Stimulated activated CD8-positive, alpha-beta memory T cell treated with anti-CD3 and anti-CD28 coated beads, Interleukin-7, amount 100 ng/mL, for 24 hours (primary cell): ENCODE data around the gene FUCA1.
A peak's percentile ranks its signal among the peaks of the same experiment; 100 is the strongest.
"Not testable (repeated sequence)": the region's sequence is repeated elsewhere in the genome, so short reads cannot be mapped to it uniquely, and the experiment has no call there.

Source experiments
- DNase-seq: peaks from one replicate; pipeline ENCODE4 v3.0.0-alpha.2; 2020; ENCODE audit warnings: low read depth

The FUCA1 gene

DNA sequence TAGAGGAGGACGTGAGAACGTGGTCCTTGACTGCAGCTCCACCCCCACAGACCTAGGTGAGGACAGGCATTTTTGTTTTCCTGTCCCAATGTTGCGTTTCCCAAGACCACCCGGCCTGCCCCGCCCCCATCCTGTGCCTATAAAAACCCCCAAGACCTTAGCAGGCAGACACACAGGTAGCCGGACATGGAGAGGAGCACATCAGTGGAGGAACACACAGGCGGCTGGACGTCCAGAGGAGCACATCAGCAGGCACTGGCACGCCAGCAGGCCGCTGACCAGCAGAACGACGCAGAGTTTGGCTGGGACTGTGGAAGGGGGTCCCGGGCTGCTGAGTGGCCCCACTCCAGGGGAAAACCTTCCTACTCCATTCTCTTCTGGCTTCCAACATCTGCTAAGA is 30.2 kb downstream of the FUCA1 start:
- no peak for DNase-seq

DNA sequence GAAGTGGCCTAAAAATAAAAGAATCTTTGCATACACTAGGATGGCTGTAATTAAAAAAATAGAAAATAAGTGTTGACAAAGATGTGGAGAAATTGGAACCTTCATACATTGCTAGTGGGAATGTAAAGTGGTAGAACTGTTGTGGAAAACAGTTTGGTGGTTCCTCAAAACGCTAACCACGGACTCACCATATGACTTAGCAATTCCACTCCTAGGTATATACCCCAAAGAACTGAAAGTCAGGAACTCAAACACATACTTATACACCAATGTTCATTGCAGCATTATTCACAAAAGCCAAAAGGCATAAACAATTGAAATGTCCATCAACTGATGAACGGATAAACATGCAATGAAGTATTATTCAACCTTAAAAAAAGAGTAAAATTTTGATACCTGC is 32.1 kb downstream of the FUCA1 start:
- no peak for DNase-seq

DNA sequence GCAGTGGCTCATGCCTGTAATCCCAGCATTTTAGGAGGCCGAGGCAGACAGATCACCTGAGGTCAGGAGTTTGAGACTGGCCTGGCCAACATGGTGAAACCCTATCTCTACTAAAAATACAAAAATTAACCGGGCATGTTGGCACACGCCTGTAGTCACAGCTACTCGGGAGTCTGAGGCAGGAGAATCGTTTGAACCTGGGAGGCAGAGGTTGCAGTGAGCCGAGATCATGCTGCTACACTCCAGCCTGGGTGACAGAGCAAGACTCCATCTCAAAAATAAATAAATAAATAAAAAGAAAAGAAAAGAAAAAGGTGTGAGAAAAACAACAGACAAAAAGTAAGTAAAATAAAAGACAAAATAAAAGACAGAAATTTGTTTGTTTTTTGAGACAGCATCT is 33.9 kb downstream of the FUCA1 start:
- DNase-seq, result not testable (repeated sequence)

DNA sequence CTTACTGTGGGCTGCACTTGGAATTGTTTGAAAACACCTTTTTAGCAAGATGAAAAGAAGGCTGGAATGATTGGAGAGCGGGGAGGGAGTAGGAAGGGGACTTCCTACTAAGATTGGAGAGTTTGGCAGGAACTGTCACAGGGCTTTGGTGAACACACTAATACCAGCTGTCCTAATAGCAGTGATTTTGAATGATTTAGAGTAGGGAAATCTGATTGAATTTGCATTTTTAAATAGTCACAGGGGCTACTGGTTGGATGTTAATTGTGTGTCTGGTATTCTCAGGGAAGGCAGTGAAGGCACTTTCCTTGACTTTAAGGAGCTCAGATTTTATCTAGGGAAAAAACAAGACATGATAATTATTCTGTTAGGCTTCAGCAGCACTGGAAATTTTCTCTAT is 40.4 kb downstream of the FUCA1 start:
- DNase-seq, result no peak

DNA sequence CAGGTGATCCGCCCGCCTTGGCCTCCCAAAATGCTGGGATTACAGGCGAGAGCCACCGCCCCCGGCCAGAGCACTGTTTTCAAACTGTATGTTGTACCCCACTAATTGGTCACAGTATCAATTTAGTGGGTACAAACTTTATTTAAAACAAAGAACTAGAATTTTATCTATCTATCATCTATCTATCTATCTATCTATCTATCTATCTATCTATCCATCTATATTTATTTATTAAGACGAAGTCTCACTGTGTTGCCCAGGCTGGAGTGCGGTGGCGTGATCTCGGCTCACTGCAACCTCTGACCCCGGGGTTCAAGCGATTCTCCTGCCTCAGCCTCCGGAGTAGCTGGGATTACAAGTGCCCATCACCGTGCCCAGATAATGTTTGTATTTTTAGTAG is 41.5 kb downstream of the FUCA1 start:
- not testable (repeated sequence) for DNase-seq

DNA sequence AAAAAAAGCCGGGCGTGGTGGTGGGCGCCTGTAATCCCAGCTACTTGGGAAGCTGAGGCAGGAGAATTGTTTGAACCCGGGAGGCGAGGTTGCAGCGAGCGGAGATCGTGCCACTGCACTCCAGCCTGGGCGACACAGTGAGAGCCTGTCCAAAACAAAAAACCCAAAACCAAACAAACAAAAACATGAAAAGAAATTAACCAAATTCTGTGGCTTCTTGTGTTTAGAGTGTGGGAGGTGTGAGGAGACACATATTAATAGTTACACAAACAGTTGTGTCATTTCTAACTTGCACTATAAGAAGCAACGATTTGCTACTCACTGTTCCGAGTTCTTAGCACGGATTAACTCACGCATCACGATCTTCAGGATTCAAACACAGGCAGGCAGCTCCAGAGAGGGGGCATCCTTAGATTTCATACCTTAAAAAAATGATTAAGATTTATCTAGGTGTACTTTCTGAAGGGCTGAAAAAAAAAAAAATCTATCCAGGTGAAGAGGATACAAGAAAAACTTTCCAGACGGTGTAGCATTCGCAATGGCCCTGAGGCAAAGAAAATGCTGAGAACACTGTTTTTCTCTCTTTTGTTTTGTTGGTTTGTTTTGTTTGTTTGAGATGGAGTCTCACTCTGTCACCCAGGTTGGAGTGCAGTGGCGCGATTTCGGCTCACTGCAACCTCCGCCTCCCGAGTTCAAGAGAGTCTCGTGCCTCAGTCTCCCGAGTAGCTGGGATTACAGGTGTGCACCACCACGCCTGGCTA is 42.1 kb downstream of the FUCA1 start:
- DNase-seq, result no peak

DNA sequence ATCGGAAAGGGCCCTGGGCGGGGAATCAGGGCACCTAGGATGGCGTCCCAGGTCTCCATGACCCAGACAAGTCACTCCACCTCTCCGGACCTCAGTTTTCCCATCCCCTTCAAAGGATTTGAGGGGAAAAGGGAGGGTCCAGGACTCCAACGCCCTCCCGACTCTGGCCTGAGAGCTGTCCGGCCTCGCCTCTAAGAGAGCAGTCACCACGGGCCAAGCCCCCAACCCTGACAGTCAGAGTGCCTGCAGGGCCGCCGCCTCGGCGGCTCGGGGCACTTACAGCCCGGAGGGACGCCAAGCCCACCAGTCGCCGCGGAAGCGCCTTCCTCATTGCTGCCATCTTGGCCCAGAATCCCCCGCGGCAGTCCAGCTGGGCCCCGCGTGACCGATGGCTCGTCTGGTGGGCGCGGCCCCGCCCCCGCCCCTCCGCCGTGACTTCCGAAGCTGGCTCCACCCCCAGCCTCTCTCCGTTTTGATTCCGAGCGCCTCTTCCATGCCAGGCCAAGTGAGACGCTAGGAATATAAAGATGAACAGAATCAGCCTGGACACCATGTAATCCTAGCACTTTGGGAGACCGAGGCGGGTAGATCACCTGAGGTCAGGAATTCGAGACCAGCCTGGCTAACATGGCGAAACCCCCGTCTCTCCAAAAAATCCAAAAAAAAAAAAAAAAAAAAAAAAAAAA is 42.9 kb downstream of the FUCA1 start, which contains the start of gene HMGCL:
Gene HMGCL, minus strand, starts transcription at position 354 of the 686 bp plus-strand sequence. Its CDS starts 14 bp downstream, at position 340.
- peak; percentile 70 for DNase-seq

DNA sequence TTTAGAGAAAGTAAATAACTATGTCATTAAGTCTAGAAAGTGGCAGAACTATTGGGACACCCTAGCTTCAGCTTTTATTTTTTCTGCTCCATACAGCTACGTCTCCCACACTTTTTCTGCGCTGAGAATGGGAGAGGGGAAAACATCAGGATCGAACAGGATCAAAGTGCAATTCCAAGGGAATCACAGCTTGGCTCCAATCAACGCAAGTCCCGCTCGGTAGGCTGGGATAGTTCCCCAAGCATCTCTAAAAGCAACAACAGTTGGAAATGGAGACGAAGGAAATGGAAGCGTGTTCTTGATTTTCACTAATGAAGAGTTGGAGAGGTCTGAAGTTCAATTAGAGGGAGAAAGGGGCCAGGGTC is 43.4 kb downstream of the FUCA1 start:
- DNase-seq, result no peak

DNA sequence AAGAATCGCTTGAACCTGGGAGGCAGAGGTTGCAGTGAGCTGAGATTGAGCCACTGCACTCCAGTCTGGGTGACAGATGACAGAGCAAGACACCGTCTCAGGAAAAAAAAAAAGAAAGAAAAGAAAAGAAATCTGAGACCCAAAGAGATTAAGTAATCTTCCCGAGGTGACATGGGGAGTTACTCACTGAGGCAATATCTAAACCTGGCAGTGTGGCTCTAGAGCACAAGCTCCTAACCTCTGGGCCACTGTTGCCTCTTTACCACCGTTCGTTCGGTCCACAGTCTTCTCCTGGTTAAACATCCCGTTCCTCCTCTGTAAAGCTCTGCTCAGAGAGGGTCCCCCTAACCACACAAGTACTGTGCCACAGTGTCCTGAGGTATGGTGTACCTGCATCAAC is 44.3 kb downstream of the FUCA1 start:
- no peak for DNase-seq

DNA sequence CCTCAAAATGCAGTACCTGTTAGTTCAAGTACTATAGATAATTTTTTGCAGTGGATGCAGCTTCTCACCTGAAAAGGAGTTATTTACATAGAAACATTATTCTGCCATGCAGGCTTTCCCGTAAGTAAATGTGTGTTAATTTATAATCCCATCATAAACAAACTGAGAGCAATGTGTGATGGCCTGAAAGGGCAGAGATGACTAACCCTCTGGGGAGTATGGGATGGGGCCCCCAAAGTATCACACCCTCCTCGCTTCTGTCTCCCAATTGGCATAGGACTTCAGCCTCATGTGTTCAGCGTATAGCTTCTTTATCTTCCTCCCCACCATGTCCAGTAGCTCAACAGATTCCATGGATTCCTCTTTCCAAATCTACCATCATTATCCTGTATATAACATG is 50.5 kb downstream of the FUCA1 start:
- DNase-seq, result no peak

DNA sequence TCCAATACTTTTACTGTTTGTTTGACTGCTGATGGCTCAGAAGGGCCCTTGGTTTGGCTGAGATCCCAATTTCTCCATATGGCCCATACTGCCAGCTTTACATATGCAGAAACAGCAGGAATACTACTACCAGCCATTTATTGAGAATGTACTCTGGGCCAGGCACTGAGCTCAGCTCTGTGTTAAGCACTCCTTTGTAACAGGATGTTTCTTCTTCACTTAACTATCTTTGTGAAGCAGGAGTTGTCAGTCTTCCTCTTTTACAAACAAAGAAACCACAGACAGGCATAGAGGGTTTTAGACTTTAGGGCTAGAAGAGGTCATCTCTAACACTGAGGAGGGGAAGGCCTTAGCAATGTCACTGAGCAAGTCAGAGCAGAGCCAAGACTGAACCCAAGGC is 51.2 kb downstream of the FUCA1 start:
- no peak for DNase-seq

DNA sequence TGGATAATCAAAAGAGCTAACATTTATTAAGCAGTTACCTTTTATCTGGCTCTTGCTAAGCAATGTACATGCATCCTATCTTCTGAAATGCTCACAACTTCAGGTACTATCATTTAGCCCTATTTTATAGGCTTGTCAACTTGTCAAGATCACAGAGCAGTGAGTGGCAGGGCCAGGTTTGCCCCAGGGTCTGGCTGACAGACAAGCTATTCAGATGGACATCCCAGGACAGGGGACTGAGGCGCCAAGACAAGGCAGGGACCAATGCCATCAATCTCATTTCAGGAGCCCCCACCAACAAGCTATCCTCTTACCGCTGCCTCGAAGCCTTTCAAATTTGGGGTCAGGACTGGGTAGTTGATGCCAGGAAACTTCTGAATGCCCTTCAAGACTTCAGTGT is 51.7 kb downstream of the FUCA1 start:
- DNase-seq, result no peak

DNA sequence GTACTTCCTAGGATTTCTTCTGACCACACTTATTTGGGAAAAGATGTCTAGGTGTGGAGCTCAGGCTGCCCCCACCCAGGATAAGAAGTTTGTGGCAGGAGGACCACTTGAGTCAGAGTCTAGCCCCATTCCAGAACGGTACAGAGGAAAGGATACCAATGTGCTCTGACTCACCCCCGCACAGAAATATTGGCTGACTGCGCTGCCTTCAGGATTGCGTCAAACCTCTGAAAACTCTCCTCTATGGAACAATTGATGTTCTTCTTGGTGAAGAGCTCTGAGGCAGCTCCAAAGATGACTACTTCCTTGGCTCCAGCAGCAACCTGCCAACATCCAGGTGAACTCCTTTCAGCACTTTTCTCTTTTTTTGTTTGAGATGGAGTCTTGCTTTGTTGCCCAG is 54.1 kb downstream of the FUCA1 start:
- DNase-seq, result no peak

DNA sequence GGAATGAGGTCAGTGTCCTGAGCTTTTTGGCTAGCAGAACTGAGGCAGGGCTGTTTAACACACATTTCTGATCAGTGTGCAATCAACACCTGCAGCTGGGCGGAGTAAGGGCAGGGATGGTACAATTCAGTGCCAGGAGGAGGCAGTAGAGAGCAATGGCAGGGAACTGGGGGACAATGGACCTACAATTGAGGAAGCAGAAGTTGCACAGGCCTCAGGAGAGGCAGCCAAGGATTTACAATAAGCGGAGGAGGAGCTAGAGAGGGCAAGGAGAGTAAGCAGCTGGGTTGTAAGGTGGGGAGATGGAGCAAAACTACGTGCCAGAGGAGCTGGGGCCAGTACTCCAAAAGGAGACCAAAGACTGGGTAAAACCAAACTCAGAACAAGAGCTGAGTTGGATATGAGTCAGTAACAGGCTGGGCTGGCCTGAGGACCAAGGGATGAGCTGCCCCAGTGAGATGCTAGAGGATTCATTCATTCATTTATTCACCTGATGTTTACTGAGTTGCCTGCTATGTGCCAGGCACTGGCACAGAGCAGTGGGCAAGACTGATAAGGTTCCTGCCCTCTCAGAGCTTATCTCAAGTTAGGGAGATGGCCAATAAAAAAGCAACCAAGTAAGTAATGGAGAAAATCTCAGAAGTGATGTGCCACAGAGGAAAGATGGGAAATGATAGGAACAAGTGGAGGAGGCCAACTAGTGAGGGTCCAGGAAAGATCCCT is 57.1 kb downstream of the FUCA1 start:
- DNase-seq, result no peak

DNA sequence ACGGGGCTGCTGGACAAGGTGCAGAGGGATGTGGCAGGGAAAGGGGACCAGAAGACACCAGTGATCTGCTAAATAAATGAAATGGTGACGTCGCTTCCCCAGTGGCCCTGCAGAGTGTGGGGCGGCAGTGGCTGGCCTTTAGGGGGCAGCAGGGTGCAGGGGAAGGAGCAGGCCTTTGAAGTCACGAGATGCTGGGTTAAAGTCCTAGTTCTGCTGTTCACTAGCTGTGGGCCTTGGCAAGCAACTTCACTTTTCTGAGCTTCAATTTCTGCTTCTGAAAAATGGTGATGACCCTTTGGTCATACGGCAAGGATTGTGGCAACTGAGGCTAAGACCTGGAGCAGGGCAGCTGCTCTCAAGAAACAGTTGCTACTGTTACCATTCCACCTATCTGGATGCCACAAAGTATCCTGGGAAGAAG is 58.3 kb downstream of the FUCA1 start:
- peak; percentile 62 for DNase-seq

DNA sequence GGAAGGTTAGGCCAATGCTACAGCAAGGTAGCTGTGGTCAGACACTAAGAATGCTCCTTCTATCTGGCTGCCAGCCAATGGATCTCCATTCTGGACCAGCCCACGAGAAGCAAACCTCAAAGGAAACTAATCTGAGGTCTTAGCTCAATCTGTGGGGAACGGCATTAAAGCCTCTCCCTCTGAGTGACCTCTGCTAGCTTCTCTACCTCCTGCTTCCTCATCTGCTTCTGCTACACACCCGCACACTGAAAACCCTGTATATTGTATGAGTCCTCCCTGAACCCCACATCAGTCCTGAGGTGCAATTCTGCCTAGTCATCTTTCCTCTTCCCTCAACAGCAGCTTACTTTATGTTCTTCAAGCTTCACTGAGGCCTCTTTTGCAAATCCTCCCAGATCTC is 60.6 kb downstream of the FUCA1 start:
- DNase-seq, result no peak

DNA sequence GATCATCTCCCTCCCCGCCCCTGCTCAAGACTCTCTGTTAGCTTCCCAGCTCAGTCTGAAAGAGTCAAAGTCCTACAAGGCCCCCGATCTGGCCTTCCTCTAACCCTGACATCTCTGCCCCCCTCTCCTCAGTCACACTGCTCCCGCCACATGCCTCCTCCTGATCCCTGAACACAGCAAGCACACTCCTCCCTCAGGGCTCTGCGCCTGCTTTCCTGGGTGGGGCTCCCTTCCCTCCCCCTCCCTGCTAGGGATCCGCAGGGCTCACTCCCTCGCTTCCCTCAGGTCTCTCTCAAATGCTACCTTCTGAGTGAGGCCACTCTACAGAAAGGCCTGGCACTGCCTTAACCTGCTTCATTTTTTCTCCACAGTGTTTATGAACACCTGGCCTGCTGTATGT is 61.8 kb downstream of the FUCA1 start:
- DNase-seq, result no peak

DNA sequence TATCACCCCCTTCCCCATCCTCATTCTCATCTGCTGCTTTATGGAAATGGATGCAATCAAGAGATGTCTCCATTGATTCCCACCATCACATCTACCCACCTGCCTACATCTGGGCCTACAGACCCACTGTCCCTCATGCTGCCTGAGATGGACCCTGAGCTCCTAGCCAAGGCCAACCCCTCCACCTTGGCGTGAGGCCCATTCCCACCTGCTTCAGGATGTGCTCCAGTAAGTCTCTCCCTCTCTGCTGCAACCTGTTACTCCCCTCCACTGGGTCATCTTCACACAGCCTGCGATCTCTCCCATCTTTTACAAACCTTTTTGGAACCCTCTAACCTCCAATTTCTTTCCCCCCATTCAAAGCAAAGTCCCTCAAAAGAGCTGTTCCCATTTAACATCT is 63.1 kb downstream of the FUCA1 start:
- DNase-seq, result no peak

DNA sequence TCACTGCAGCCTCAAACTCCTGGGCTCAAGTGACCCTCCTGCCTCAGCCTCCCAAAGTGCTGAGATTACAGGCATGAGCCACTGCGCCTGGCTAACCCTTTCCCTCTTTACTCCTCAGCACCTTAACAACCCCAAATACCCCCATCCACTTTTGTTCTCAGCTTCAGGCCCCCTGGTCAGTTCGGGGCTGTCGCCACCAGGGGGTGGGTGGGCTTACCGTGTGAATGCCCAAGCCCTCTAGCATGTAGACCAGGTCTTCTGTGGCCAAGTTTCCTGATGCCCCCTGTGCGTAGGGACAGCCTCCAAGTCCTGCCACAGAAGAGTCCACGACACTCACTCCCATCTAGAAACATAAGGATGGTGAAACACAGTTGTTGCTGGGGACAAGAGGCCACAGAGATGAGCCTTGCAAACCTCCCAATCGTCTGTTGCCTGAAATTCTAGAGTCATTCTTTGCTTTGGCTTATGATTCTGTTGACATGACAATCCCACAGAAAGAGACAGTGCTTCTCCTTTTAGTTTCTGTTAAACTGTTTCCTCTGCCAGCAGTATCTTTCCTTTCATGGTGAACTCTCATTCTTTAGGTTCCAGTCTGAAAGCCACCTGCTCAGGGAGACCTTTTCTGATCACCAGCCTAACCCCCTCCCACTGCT is 63.8 kb downstream of the FUCA1 start:
- no peak for DNase-seq

DNA sequence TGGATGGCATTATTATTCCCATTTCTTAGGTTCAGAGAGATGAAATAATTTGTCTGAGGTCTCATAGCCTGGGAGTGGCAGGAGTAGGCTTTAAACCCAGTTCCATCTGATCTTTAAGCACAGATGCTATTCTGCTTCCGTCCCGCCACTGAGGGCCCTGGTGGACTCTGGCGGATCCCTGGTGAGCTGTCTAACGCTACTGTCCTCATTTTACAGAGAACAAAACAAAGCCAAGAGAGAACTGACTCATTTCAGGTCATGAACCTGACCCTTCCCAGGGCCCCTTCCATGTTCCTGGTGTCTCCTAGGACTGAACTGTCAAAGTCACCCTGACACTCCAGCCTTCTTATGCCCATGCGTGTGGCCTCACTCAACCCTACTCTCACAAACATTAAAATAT is 64.4 kb downstream of the FUCA1 start:
- no peak for DNase-seq

DNA sequence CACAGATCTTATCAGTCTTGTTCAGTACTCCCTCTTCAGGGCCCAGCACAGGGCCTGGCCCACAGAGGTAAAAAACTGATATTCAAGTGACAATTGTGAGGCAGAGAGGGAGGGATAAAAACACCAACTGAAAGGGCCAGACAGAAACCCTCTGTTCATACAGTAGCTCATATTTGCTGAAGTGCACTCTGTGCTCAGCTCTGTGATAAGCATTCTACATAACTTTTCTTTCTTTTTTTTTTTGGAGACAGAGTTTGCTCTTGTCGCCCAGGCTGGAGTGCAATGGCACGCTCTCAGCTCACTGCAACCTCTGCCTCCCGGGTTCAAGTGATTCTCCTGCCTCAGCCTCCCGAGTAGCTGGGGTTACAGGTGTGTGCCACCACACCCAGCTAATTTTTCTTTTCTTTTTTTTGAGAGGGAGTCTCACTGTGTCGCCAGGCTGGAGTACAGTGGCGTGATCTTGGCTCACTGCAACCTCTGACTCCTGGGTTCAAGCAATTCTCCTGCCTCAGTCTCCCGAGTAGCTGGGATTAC is 65.2 kb downstream of the FUCA1 start:
- DNase-seq, result not testable (repeated sequence)

DNA sequence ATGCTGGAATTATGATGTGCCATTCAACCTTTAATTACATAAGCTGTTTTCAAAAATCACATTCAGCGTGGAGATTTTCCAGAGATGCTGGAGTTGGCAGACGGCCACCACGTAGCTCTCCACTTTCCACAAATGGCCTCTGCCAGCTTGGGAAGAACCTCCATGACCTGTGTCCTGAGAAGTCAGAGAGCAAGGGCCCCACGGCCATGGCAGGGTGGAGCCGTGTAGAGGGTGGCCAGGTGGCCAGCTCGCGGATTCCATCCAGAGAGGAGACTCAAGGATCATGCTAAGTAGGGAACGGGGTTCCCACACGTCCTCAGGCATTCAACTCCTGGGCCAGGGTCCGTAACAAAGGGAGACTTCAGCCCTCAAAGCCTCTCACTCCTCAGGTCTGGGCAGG is 66.2 kb downstream of the FUCA1 start:
- DNase-seq, result no peak
